Loucy (cell line): ENCODE results near the gene YY1AP1.

Source experiments
- H2AFZ ChIP-seq: fragments of 200-600 bp; sonication (generic); 2 replicates; pipeline ENCODE4 v1.6.0; 2016; ENCODE audit warnings: antibody characterized with exemption, mild to moderate bottlenecking, low read length, moderate library complexity
- H3F3A ChIP-seq: fragments of 200-600 bp; 2 replicates; pipeline ENCODE4 v1.6.0; 2016; ENCODE audit warnings: antibody characterized with exemption, low read depth, mild to moderate bottlenecking
- H3K27me3 ChIP-seq: fragments of 200-600 bp; sonication (generic); 2 replicates; pipeline ENCODE4 v1.6.1; 2014; ENCODE audit warnings: low read length, mild to moderate bottlenecking; ENCODE audit not compliant: insufficient read depth, poor library complexity, severe bottlenecking
- H3K36me3 ChIP-seq: fragments of 200-600 bp; sonication (generic); 2 replicates; pipeline ENCODE4 v1.6.1; 2016; ENCODE audit warnings: low read length; ENCODE audit not compliant: insufficient read depth
- H3K4me1 ChIP-seq: fragments of 200-600 bp; sonication (generic); 2 replicates; pipeline ENCODE4 v1.5.1; 2014; ENCODE audit warnings: low read length, mild to moderate bottlenecking; ENCODE audit not compliant: insufficient read depth, poor library complexity, severe bottlenecking
- H3K4me2 ChIP-seq: fragments of 200-600 bp; sonication (generic); 2 replicates; pipeline ENCODE4 v1.6.0; 2014; ENCODE audit warnings: antibody characterized with exemption, low read length, low read depth, mild to moderate bottlenecking; ENCODE audit not compliant: poor library complexity, severe bottlenecking
- H3K4me3 ChIP-seq: fragments of 200-600 bp; sonication (generic); 2 replicates; pipeline ENCODE4 v1.5.1; 2014; ENCODE audit warnings: low read length, mild to moderate bottlenecking, mixed read lengths; ENCODE audit not compliant: poor library complexity, severe bottlenecking
- H3K79me2 ChIP-seq: fragments of 200-600 bp; sonication (generic); 2 replicates; pipeline ENCODE4 v1.6.1; 2014; ENCODE audit warnings: low read length; ENCODE audit not compliant: insufficient read depth
- H3K9ac ChIP-seq: fragments of 200-600 bp; sonication (generic); 2 replicates; pipeline ENCODE4 v1.6.0; 2014; ENCODE audit warnings: mild to moderate bottlenecking, low read depth, low read length, moderate library complexity; ENCODE audit not compliant: poor library complexity, severe bottlenecking
- H3K9me2 ChIP-seq: fragments of 200-600 bp; sonication (generic); replicated peaks from 2 replicates; pipeline ENCODE4 v1.6.1; 2016; ENCODE audit warnings: low read depth, low read length, mixed read lengths
- H3K9me3 ChIP-seq: fragments of 200-600 bp; sonication (generic); 2 replicates; pipeline ENCODE4 v1.6.1; 2014; ENCODE audit warnings: mild to moderate bottlenecking, antibody characterized with exemption, low read length, low read depth; ENCODE audit not compliant: insufficient read depth
- H4K20me1 ChIP-seq: fragments of 200-600 bp; sonication (generic); 2 replicates; pipeline ENCODE4 v1.6.0; 2014; ENCODE audit warnings: antibody characterized with exemption, low read length, mild to moderate bottlenecking; ENCODE audit not compliant: insufficient read depth, poor library complexity, severe bottlenecking
- EZH2phosphoT487 ChIP-seq: fragments of 200-600 bp; IDR thresholded peaks from 2 replicates; pipeline ENCODE4 v1.6.1; 2018; ENCODE audit warnings: antibody characterized with exemption, mild to moderate bottlenecking, moderate library complexity, borderline replicate concordance
- TF ChIP-seq, protein P1 (sequence below): fragments of 200-600 bp; sonication (generic); conservative IDR thresholded peaks from 2 replicates; pipeline ENCODE4 v1.5.1; 2014; ENCODE audit warnings: mild to moderate bottlenecking, antibody characterized with exemption, low read length

The YY1AP1 gene

DNA sequence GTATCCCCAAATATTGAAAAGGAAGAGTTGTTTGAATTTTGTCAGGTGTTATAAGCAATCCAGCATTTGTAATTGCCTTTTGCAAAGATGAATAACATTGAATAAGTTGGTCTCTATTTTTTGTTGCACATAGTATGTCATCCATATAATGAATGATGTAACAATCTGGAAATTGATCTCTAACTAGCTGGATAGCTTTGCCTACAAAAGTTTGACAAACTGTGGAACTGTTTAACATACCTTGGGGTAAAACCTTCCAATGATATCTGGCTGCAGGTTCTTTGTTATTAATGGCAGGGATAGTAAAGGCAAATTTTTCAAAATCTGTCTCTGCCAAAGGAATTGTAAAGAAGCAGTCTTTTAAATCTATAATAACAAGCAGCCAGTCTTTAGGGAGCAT, 8.0 kb upstream of the YY1AP1 start:
- H4K20me1 ChIP-seq, result peaks cover 9% of the 10 kb centered on the region
- no peaks in the 10 kb centered on the region for H3K27me3 ChIP-seq
- no peaks in the 10 kb centered on the region for H3K36me3 ChIP-seq
- no peak overlapping the region for H3K4me2 ChIP-seq
- no peak overlapping the region for H2AFZ ChIP-seq
- peaks cover 3% of the 10 kb centered on the region; the same call in 1 of the 2 replicates for H3K9me3 ChIP-seq
- peaks cover 82% of the 10 kb centered on the region for H3K79me2 ChIP-seq
- TF ChIP-seq, protein P1, sequence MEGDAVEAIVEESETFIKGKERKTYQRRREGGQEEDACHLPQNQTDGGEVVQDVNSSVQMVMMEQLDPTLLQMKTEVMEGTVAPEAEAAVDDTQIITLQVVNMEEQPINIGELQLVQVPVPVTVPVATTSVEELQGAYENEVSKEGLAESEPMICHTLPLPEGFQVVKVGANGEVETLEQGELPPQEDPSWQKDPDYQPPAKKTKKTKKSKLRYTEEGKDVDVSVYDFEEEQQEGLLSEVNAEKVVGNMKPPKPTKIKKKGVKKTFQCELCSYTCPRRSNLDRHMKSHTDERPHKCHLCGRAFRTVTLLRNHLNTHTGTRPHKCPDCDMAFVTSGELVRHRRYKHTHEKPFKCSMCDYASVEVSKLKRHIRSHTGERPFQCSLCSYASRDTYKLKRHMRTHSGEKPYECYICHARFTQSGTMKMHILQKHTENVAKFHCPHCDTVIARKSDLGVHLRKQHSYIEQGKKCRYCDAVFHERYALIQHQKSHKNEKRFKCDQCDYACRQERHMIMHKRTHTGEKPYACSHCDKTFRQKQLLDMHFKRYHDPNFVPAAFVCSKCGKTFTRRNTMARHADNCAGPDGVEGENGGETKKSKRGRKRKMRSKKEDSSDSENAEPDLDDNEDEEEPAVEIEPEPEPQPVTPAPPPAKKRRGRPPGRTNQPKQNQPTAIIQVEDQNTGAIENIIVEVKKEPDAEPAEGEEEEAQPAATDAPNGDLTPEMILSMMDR, result no peak
- no peak for TF ChIP-seq EZH2phosphoT487
- H3F3A ChIP-seq, result no peaks in the 10 kb centered on the region
- no peaks in the 10 kb centered on the region for H3K9me2 ChIP-seq
- H3K4me3 ChIP-seq, result no peak overlapping the region
- peaks cover 19% of the 10 kb centered on the region for H3K4me1 ChIP-seq
- no peak overlapping the region for H3K9ac ChIP-seq

DNA sequence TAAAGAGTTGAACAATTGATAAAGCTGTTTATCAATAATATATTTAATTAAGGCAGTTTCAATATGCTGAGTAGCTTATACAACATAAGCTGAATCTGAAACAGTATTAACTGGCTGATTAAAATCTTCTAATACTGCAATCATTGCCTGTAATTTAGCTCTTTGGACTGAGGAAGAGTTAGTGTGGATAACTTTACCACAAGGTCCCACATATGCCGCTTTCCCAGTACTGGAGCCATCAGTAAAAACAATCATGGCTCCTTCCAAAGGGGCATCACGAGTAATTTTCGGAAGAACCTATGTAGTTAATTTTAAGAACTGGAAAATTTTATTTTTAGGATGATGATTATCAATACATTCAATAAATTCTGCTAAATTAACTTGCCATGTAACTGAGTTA, 7.0 kb upstream of the YY1AP1 start:
- Histone ChIP-seq H3F3A (no peaks in the 10 kb centered on the region), H3K9ac (no peak overlapping the region), H3K4me2 (no peak overlapping the region), H3K79me2 (peaks cover 91% of the 10 kb centered on the region), H3K4me1 (peaks cover 24% of the 10 kb centered on the region), H4K20me1 (peaks cover 9% of the 10 kb centered on the region), H3K9me3 (peaks cover 3% of the 10 kb centered on the region; the same call in 1 of the 2 replicates), H3K27me3 (no peaks in the 10 kb centered on the region), H3K36me3 (no peaks in the 10 kb centered on the region), H3K4me3 (no peak overlapping the region), H2AFZ (no peak overlapping the region), H3K9me2 (no peaks in the 10 kb centered on the region)
- no peak for TF ChIP-seq EZH2phosphoT487
- TF ChIP-seq, protein P1, result no peak

DNA sequence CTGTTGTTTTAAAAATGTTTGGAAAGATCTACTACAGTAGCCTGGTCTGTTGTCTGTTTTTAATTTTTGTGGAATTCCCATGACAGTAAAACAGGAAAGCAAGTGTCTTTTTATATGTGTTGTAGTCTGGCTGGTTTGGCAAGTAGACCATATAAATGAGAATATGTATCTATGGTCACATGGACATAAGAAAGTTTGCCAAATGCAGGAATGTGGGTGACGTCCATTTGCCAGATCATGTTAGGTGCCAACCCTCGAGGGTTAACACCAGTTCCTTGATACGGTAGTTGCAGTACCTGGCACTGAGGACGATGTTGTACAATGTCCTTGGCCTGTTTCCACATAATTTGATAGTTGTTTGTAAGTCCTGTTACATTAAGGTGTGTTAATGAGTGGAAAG, 6.5 kb upstream of the YY1AP1 start:
- peaks cover 97% of the 10 kb centered on the region for H3K79me2 ChIP-seq
- TF ChIP-seq, protein P1, result no peak
- TF ChIP-seq EZH2phosphoT487, result no peak
- H3K27me3 ChIP-seq, result no peaks in the 10 kb centered on the region
- no peak overlapping the region for H3K9ac ChIP-seq
- no peak overlapping the region for H2AFZ ChIP-seq
- no peaks in the 10 kb centered on the region for H3F3A ChIP-seq
- no peaks in the 10 kb centered on the region for H3K9me2 ChIP-seq
- peaks cover 13% of the 10 kb centered on the region for H4K20me1 ChIP-seq
- no peaks in the 10 kb centered on the region for H3K36me3 ChIP-seq
- H3K4me2 ChIP-seq, result peak overlapping the region; percentile 15
- peaks cover 29% of the 10 kb centered on the region for H3K4me1 ChIP-seq
- peaks cover 3% of the 10 kb centered on the region; the same call in 1 of the 2 replicates for H3K9me3 ChIP-seq
- no peak overlapping the region for H3K4me3 ChIP-seq
